GM21619 (cell line): ENCODE data around the gene ENOX1.

ENCODE experiments used
- ATAC-seq: cut with Tn5 transposase; IDR thresholded peaks from one replicate; pipeline ENCODE4 v1.9.1; 2021; ENCODE audit not compliant: unreplicated experiment

The ENOX1 gene

GRCh38 chr13:43295825-43296564 lies 490.8 kb downstream of the ENOX1 start:
- no peak for ATAC-seq

- ATAC-seq: no peak
Measured at GRCh38 chr13:43295321-43295720, 491.5 kb downstream of the ENOX1 start.

GRCh38 chr13:43294412-43294811 lies 492.4 kb downstream of the ENOX1 start:
- ATAC-seq: no peak

- ATAC-seq: no peak
Measured at GRCh38 chr13:43293986-43294385, 492.8 kb downstream of the ENOX1 start.

- ATAC-seq: no peak
Measured at GRCh38 chr13:43293561-43293960, 493.2 kb downstream of the ENOX1 start.

GRCh38 chr13:43293008-43293407 lies 493.8 kb downstream of the ENOX1 start:
- no peak for ATAC-seq

GRCh38 chr13:43291287-43292060 lies 495.3 kb downstream of the ENOX1 start:
- ATAC-seq: no peak

GRCh38 chr13:43289470-43290255 lies 497.1 kb downstream of the ENOX1 start:
- ATAC-seq: no peak

GRCh38 chr13:43286751-43287150 lies 500.0 kb downstream of the ENOX1 start:
- no peak for ATAC-seq

GRCh38 chr13:43285933-43286597 lies 500.7 kb downstream of the ENOX1 start:
- ATAC-seq: no peak

GRCh38 chr13:43284162-43284561 lies 502.6 kb downstream of the ENOX1 start:
- ATAC-seq: no peak

GRCh38 chr13:43279696-43280095 lies 507.1 kb downstream of the ENOX1 start:
- ATAC-seq: no peak

GRCh38 chr13:43278127-43278526 lies 508.6 kb downstream of the ENOX1 start:
- ATAC-seq: no peak

- no peak for ATAC-seq
Measured at GRCh38 chr13:43277142-43277541, 509.6 kb downstream of the ENOX1 start.

GRCh38 chr13:43274881-43275280 lies 511.9 kb downstream of the ENOX1 start:
- no peak for ATAC-seq

- no peak for ATAC-seq
Measured at GRCh38 chr13:43273362-43273761, 513.4 kb downstream of the ENOX1 start.

GRCh38 chr13:43272851-43273250 lies 513.9 kb downstream of the ENOX1 start:
- ATAC-seq: no peak

GRCh38 chr13:43271152-43271551 lies 515.6 kb downstream of the ENOX1 start:
- ATAC-seq: no peak

- ATAC-seq: no peak
Measured at GRCh38 chr13:43270130-43270830, 516.5 kb downstream of the ENOX1 start.

GRCh38 chr13:43269037-43269481 lies 517.7 kb downstream of the ENOX1 start:
- no peak for ATAC-seq
